ENCODE results near the gene INPP5K.

INPP5K gene

DNA sequence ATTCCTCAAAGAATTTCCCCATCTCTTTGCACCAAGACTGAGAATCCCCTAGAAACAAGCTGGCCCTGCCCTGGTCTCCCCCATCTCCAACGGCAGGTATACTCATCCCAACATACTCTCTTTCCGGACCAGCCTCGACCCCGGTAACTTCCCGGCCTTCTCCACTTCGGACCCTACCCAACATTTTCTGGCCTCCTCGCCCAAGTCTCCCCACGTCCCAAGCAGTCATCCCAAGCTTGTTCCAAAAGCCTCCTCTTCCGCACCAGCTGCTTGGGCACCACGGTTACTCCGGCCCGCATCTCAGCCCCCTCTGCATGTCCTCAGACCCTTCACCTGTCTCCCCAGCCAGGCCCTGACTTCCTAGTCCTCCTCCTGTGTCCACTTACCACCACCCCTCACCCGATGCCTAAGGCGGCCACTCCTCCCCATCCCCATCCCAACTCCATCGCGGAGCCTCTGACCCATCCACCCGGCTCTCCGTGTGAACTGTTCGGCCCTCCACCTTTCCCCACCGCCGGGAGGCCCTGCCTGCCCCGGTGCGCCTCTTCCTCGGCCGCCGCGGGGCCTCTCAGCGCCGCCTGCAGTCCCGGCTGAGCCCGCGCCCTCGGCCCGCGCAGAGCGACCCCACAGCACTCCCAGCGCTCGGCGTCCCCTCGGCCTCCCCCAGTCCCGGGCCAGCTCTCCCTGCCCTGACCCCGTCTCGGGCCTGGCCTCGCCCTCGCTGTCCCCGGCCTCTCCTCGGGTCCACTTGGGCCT, 45.2 kb upstream of the INPP5K start:
- TF ChIP-seq HDGF (IDR thresholded peaks at IDR 0.05; ENCODE audit: borderline replicate concordance) = no peak
- TF ChIP-seq BHLHE40 (IDR thresholded peaks at IDR 0.05; ENCODE audit: borderline replicate concordance) = no peak
- no peak for TF ChIP-seq L3MBTL2 (conservative IDR thresholded peaks at IDR 0.05)
- no peak for TF ChIP-seq TARDBP (IDR thresholded peaks at IDR 0.05)
- TF ChIP-seq NFRKB (IDR thresholded peaks at IDR 0.05) = no peak
- no peak for TF ChIP-seq ELF4 (IDR thresholded peaks at IDR 0.05)
- TF ChIP-seq FOXM1 (IDR thresholded peaks at IDR 0.05; ENCODE audit: borderline replicate concordance) = no peak
- no peak for TF ChIP-seq SUZ12 (IDR thresholded peaks at IDR 0.05)
- TF ChIP-seq ZNF384 (IDR thresholded peaks at IDR 0.05) = no peak
- TF ChIP-seq CTBP1 (IDR thresholded peaks at IDR 0.05; ENCODE audit: borderline replicate concordance) = no peak
- no peak for TF ChIP-seq LEF1 (IDR thresholded peaks at IDR 0.05; ENCODE audit: borderline replicate concordance)
- no peak for TF ChIP-seq ARNT (IDR thresholded peaks at IDR 0.05)
- no peak for TF ChIP-seq FOXA1 (IDR thresholded peaks at IDR 0.05)
- no peak for TF ChIP-seq SP1 (IDR thresholded peaks at IDR 0.05)
- TF ChIP-seq PKNOX1 (IDR thresholded peaks at IDR 0.05) = no peak
- TF ChIP-seq FOXK2 (IDR thresholded peaks at IDR 0.05) = no peak
- ChIA-PET CTCF (interaction anchor here (1.3 kb wide), 1 partner anchor 13 kb away, joined by 5 read pairs; no protein-coding TSS in a partner anchor), POLR2A (interaction anchor here (1.0 to 1.3 kb wide), 3 partner anchors 8 to 45 kb away, joined by 3 to 5 read pairs (median 4); partner anchors contain the start of gene INPP5K)
- peak; percentile 64 for DNase-seq (ENCODE audit: extremely low spot score)

DNA sequence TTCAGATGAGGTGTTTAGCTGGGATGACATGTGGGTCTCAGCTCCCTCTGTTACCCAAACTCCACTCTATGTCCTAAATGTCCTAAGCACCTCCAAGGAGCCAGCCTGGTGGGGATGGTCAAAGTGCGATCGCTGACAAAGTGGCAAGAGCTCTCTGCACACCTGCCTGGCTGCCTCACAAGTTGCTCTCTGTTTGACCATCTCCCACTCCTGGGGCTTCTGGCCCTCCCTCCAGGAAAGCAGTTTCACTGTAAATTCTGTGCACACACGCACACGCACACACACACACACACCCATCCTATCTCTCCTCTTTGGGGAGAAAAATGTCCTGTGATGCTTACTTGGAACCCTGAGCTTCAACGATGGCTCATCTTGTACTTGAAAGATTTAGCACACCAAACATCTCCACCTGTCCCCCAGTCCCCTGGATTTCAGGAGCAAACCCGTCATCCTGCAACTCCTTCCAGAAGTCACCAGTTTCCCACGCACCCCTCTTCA, 44.5 kb upstream of the INPP5K start:
- no peak for TF ChIP-seq ARNT (IDR thresholded peaks at IDR 0.05)
- TF ChIP-seq ZNF384 (IDR thresholded peaks at IDR 0.05) = no peak
- TF ChIP-seq LEF1 (IDR thresholded peaks at IDR 0.05; ENCODE audit: borderline replicate concordance) = no peak
- TF ChIP-seq HDGF (IDR thresholded peaks at IDR 0.05; ENCODE audit: borderline replicate concordance) = no peak
- TF ChIP-seq PKNOX1 (IDR thresholded peaks at IDR 0.05) = no peak
- no peak for TF ChIP-seq FOXA1 (IDR thresholded peaks at IDR 0.05)
- no peak for TF ChIP-seq FOXK2 (IDR thresholded peaks at IDR 0.05)
- no peak for TF ChIP-seq FOXM1 (IDR thresholded peaks at IDR 0.05; ENCODE audit: borderline replicate concordance)
- TF ChIP-seq BHLHE40 (IDR thresholded peaks at IDR 0.05; ENCODE audit: borderline replicate concordance) = no peak
- TF ChIP-seq NFRKB (IDR thresholded peaks at IDR 0.05) = no peak
- no peak for TF ChIP-seq ELF4 (IDR thresholded peaks at IDR 0.05)
- TF ChIP-seq TARDBP (IDR thresholded peaks at IDR 0.05) = no peak
- TF ChIP-seq L3MBTL2 (conservative IDR thresholded peaks at IDR 0.05) = no peak
- TF ChIP-seq SP1 (IDR thresholded peaks at IDR 0.05) = no peak
- TF ChIP-seq SUZ12 (IDR thresholded peaks at IDR 0.05) = no peak
- TF ChIP-seq CTBP1 (IDR thresholded peaks at IDR 0.05; ENCODE audit: borderline replicate concordance) = no peak
- ChIA-PET POLR2A (interaction anchor here (1.0 to 1.3 kb wide), 3 partner anchors 7 to 44 kb away, joined by 3 to 5 read pairs (median 4); partner anchors contain the start of gene INPP5K), CTCF (interaction anchor here (0.9 to 1.3 kb wide), 2 partner anchors 13 to 69 kb away, joined by 4 to 5 read pairs; no protein-coding TSS in a partner anchor)
- DNase-seq (ENCODE audit: extremely low spot score) = no peak

- POLR2A ChIA-PET = interaction anchor here (1.2 kb wide), 1 partner anchor 12 kb away, joined by 5 read pairs; no protein-coding TSS in a partner anchor
- DNase-seq (ENCODE audit: extremely low spot score) = no peak
- CTCF ChIA-PET = interaction anchor here (0.9 to 1.3 kb wide), 2 partner anchors 14 to 70 kb away, joined by 4 to 5 read pairs; no protein-coding TSS in a partner anchor
- TF ChIP-seq ZNF384 (IDR thresholded peaks at IDR 0.05) (no peak), NFRKB (IDR thresholded peaks at IDR 0.05) (no peak), L3MBTL2 (conservative IDR thresholded peaks at IDR 0.05) (no peak), CTBP1 (IDR thresholded peaks at IDR 0.05; ENCODE audit: borderline replicate concordance) (no peak), FOXM1 (IDR thresholded peaks at IDR 0.05; ENCODE audit: borderline replicate concordance) (no peak), SP1 (IDR thresholded peaks at IDR 0.05) (no peak), FOXK2 (IDR thresholded peaks at IDR 0.05) (no peak), ARNT (IDR thresholded peaks at IDR 0.05) (no peak), HDGF (IDR thresholded peaks at IDR 0.05; ENCODE audit: borderline replicate concordance) (no peak)
These were observed 43.9 kb upstream of the INPP5K start for GRCh38 chr17:1560101-1560857.

GRCh38 chr17:1559047-1560043, 42.9 kb upstream of the INPP5K start:
- POLR2A ChIA-PET = no interaction called here
- no peak for TF ChIP-seq PKNOX1 (IDR thresholded peaks at IDR 0.05)
- TF ChIP-seq LEF1 (IDR thresholded peaks at IDR 0.05; ENCODE audit: borderline replicate concordance) = no peak
- TF ChIP-seq BHLHE40 (IDR thresholded peaks at IDR 0.05; ENCODE audit: borderline replicate concordance) = no peak
- no peak for TF ChIP-seq SUZ12 (IDR thresholded peaks at IDR 0.05)
- TF ChIP-seq TARDBP (IDR thresholded peaks at IDR 0.05) = no peak
- no peak for TF ChIP-seq ARNT (IDR thresholded peaks at IDR 0.05)
- no peak for TF ChIP-seq SP1 (IDR thresholded peaks at IDR 0.05)
- TF ChIP-seq ELF4 (IDR thresholded peaks at IDR 0.05) = no peak
- TF ChIP-seq FOXA1 (IDR thresholded peaks at IDR 0.05) = no peak
- TF ChIP-seq NFRKB (IDR thresholded peaks at IDR 0.05) = no peak
- no peak for TF ChIP-seq FOXK2 (IDR thresholded peaks at IDR 0.05)
- TF ChIP-seq L3MBTL2 (conservative IDR thresholded peaks at IDR 0.05) = no peak
- TF ChIP-seq ZNF384 (IDR thresholded peaks at IDR 0.05) = no peak
- DNase-seq (ENCODE audit: extremely low spot score) = no peak
- CTCF ChIA-PET = no interaction called here

All from HEK293T (cell line).